ENCODE results near the gene PDE6B. TPM values are rescaled to one million over a fixed set of nuclear protein-coding genes. Genes with fewer than 3 reads are reported as not detected.

PDE6B gene
- total RNA-seq, 2 experiments from 2014 or later: not detected

- Histone ChIP-seq H3K9me3 (ENCODE audit: low read length) (no peaks in the 10 kb centered on the region), H3K79me2 (ENCODE audit: insufficient read depth, low read depth, low read length) (no peaks in the 10 kb centered on the region), H3K9me2 (ENCODE audit: insufficient read depth, low read length) (no peaks in the 10 kb centered on the region), H3K4me3 (ENCODE audit: low read depth, low read length, poor library complexity, severe bottlenecking) (no peak overlapping the region), H4K20me1 (ENCODE audit: insufficient read depth, low read length) (no peaks in the 10 kb centered on the region), H3K27ac (ENCODE audit: low read depth, low read length, poor library complexity, severe bottlenecking) (no peak overlapping the region), H3K4me1 (ENCODE audit: insufficient read depth, low read length, poor library complexity, severe bottlenecking) (no peaks in the 10 kb centered on the region), H2AFZ (ENCODE audit: low read length) (no peak overlapping the region), H3K4me2 (ENCODE audit: low read length) (no peak overlapping the region), H3K36me3 (ENCODE audit: insufficient read depth, low read length) (no peaks in the 10 kb centered on the region)
- intact Hi-C loops (cut with micrococcal nuclease; ENCODE audit: unreplicated experiment): no loop called here
- TF ChIP-seq CTCF (conservative IDR thresholded peaks at IDR 0.05; ENCODE audit: low read length): no peak
- TF ChIP-seq EZH2phosphoT487 (IDR thresholded peaks at IDR 0.05; ENCODE audit: borderline replicate concordance, low read depth, low read length): no peak
- CTCF ChIA-PET (ENCODE audit: unreplicated experiment): no interaction called here
- DNase-seq (ENCODE audit: low spot score): no peak
- POLR2A ChIA-PET: no interaction called here
- no TSS peak for BruUV-seq (replicated peaks)
Measured at GRCh38 chr4:656436-657337, 31.3 kb downstream of the PDE6B start.

GRCh38 chr4:657338-657833, 32.0 kb downstream of the PDE6B start:
- ChIA-PET POLR2A (no interaction called here), CTCF (ENCODE audit: unreplicated experiment) (no interaction called here)
- TF ChIP-seq EZH2phosphoT487 (IDR thresholded peaks at IDR 0.05; ENCODE audit: borderline replicate concordance, low read depth, low read length) (no peak), CTCF (conservative IDR thresholded peaks at IDR 0.05; ENCODE audit: low read length) (no peak)
- intact Hi-C loops (cut with micrococcal nuclease; ENCODE audit: unreplicated experiment): no loop called here
- Histone ChIP-seq H3K4me2 (ENCODE audit: low read length) (no peak overlapping the region), H3K4me1 (ENCODE audit: insufficient read depth, low read length, poor library complexity, severe bottlenecking) (no peaks in the 10 kb centered on the region), H3K36me3 (ENCODE audit: insufficient read depth, low read length) (no peaks in the 10 kb centered on the region), H3K4me3 (ENCODE audit: low read depth, low read length, poor library complexity, severe bottlenecking) (no peak overlapping the region), H3K27ac (ENCODE audit: low read depth, low read length, poor library complexity, severe bottlenecking) (no peak overlapping the region), H3K9me3 (ENCODE audit: low read length) (no peaks in the 10 kb centered on the region), H3K9me2 (ENCODE audit: insufficient read depth, low read length) (no peaks in the 10 kb centered on the region), H3K79me2 (ENCODE audit: insufficient read depth, low read depth, low read length) (no peaks in the 10 kb centered on the region), H2AFZ (ENCODE audit: low read length) (no peak overlapping the region), H4K20me1 (ENCODE audit: insufficient read depth, low read length) (no peaks in the 10 kb centered on the region)
- no TSS peak for BruUV-seq (replicated peaks)
- DNase-seq (ENCODE audit: low spot score): no peak
